CD4-positive, alpha-beta T cell treated with Interleukin-17A for 4 hours (primary cell): ENCODE data around the gene C10orf62.

Source experiments
- DNase-seq: peaks from one replicate; pipeline ENCODE4 v3.0.0-alpha.2; 2020; ENCODE audit warnings: mixed read lengths

The C10orf62 gene

GRCh38 chr10:97587183-97587582 is 2.3 kb upstream of the C10orf62 start:
- DNase-seq, result no peak

- no peak for DNase-seq
Measured at GRCh38 chr10:97590082-97590747, 694 bp downstream of the C10orf62 start.

GRCh38 chr10:97590748-97591495 is 1.4 kb downstream of the C10orf62 start:
- DNase-seq, result no peak

- DNase-seq, result no peak
Measured at GRCh38 chr10:97593421-97593820, 3.9 kb downstream of the C10orf62 start.

- no peak for DNase-seq
Measured at GRCh38 chr10:97596101-97597082, 6.9 kb downstream of the C10orf62 start.

GRCh38 chr10:97597778-97598177 is 8.3 kb downstream of the C10orf62 start:
- no peak for DNase-seq

- no peak for DNase-seq
Measured at GRCh38 chr10:97598407-97599271, 9.1 kb downstream of the C10orf62 start.

GRCh38 chr10:97599272-97599619 is 9.7 kb downstream of the C10orf62 start:
- DNase-seq, result no peak

GRCh38 chr10:97600616-97601015 is 11.1 kb downstream of the C10orf62 start:
- DNase-seq, result no peak

- no peak for DNase-seq
Measured at GRCh38 chr10:97601268-97602215, 12.0 kb downstream of the C10orf62 start.

- no peak for DNase-seq
Measured at GRCh38 chr10:97607095-97607636, 17.6 kb downstream of the C10orf62 start.

GRCh38 chr10:97608991-97609561 is 19.6 kb downstream of the C10orf62 start:
- DNase-seq, result no peak

GRCh38 chr10:97611473-97611872 is 22.0 kb downstream of the C10orf62 start:
- DNase-seq, result no peak

- no peak for DNase-seq
Measured at GRCh38 chr10:97612386-97612785, 22.9 kb downstream of the C10orf62 start.

GRCh38 chr10:97618285-97618684 is 28.8 kb downstream of the C10orf62 start:
- DNase-seq, result no peak

- no peak for DNase-seq
Measured at GRCh38 chr10:97618733-97619132, 29.2 kb downstream of the C10orf62 start.

GRCh38 chr10:97623277-97623676 is 33.8 kb downstream of the C10orf62 start:
- DNase-seq, result no peak

- DNase-seq, result no peak
Measured at GRCh38 chr10:97627731-97628130, 38.2 kb downstream of the C10orf62 start.

GRCh38 chr10:97628228-97628627 is 38.7 kb downstream of the C10orf62 start:
- DNase-seq, result no peak

GRCh38 chr10:97629289-97629688 is 39.8 kb downstream of the C10orf62 start:
- no peak for DNase-seq

GRCh38 chr10:97631098-97631497 is 41.6 kb downstream of the C10orf62 start:
- DNase-seq, result no peak
